ENCODE measurements around the gene TC2N.

The TC2N gene

DNA sequence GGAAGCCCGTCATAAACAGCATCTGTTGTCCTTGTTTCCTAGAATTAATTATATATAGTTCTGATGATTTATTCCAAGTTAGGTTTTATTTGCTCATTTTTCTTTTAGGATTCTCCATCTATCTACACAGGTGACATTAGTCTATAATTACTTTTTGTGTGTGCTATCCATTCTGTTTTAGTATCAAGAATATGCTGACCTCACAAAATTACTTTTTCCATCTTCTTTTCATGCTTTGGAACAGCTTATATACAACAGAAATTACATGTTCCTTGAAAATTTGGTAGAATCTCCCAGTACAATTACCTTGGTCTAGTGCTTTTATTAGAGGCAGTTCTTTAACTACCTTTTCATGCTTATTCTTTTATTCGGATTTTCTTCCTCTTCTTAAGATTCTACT, 81.1 kb downstream of the TC2N start (continued):
- TF ChIP-seq, protein P1, sequence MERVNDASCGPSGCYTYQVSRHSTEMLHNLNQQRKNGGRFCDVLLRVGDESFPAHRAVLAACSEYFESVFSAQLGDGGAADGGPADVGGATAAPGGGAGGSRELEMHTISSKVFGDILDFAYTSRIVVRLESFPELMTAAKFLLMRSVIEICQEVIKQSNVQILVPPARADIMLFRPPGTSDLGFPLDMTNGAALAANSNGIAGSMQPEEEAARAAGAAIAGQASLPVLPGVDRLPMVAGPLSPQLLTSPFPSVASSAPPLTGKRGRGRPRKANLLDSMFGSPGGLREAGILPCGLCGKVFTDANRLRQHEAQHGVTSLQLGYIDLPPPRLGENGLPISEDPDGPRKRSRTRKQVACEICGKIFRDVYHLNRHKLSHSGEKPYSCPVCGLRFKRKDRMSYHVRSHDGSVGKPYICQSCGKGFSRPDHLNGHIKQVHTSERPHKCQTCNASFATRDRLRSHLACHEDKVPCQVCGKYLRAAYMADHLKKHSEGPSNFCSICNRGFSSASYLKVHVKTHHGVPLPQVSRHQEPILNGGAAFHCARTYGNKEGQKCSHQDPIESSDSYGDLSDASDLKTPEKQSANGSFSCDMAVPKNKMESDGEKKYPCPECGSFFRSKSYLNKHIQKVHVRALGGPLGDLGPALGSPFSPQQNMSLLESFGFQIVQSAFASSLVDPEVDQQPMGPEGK (CRISPR knock-in tag; IDR thresholded peaks at IDR 0.05; ENCODE audit: borderline replicate concordance) = no peak
- TF ChIP-seq, protein P2, sequence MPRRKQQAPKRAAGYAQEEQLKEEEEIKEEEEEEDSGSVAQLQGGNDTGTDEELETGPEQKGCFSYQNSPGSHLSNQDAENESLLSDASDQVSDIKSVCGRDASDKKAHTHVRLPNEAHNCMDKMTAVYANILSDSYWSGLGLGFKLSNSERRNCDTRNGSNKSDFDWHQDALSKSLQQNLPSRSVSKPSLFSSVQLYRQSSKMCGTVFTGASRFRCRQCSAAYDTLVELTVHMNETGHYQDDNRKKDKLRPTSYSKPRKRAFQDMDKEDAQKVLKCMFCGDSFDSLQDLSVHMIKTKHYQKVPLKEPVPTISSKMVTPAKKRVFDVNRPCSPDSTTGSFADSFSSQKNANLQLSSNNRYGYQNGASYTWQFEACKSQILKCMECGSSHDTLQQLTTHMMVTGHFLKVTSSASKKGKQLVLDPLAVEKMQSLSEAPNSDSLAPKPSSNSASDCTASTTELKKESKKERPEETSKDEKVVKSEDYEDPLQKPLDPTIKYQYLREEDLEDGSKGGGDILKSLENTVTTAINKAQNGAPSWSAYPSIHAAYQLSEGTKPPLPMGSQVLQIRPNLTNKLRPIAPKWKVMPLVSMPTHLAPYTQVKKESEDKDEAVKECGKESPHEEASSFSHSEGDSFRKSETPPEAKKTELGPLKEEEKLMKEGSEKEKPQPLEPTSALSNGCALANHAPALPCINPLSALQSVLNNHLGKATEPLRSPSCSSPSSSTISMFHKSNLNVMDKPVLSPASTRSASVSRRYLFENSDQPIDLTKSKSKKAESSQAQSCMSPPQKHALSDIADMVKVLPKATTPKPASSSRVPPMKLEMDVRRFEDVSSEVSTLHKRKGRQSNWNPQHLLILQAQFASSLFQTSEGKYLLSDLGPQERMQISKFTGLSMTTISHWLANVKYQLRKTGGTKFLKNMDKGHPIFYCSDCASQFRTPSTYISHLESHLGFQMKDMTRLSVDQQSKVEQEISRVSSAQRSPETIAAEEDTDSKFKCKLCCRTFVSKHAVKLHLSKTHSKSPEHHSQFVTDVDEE (CRISPR knock-in tag; IDR thresholded peaks at IDR 0.05) = no peak

DNA sequence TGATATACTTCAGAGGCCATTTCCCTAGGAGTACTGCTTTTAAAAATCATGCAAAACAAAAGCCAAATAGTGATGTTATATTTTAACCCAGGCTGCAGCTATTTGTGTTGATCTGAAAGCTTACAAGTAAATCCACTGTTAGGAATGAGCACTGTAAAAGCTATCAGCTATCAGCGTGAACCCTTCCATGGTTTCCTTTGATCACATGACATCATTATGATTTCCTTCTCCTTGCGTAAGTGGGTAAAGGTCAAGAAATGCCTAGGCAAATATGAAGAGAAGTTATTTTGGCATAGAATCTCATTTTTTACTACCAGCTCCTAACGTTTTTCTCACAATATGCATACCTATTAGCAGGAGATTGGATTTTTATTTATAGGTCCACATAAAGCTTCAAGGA, 86.9 kb downstream of the TC2N start:
- ATAC-seq = no peak
- TF ChIP-seq ZNF70 (CRISPR knock-in tag; IDR thresholded peaks at IDR 0.05) (no peak), TCF4 (CRISPR knock-in tag; IDR thresholded peaks at IDR 0.05; ENCODE audit: borderline replicate concordance) (no peak), ZNF8 (CRISPR knock-in tag; IDR thresholded peaks at IDR 0.05) (no peak)
- TF ChIP-seq, protein P3, sequence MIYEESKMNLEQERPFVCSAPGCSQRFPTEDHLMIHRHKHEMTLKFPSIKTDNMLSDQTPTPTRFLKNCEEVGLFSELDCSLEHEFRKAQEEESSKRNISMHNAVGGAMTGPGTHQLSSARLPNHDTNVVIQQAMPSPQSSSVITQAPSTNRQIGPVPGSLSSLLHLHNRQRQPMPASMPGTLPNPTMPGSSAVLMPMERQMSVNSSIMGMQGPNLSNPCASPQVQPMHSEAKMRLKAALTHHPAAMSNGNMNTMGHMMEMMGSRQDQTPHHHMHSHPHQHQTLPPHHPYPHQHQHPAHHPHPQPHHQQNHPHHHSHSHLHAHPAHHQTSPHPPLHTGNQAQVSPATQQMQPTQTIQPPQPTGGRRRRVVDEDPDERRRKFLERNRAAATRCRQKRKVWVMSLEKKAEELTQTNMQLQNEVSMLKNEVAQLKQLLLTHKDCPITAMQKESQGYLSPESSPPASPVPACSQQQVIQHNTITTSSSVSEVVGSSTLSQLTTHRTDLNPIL (CRISPR knock-in tag; IDR thresholded peaks at IDR 0.05; ENCODE audit: low read depth) = no peak

DNA sequence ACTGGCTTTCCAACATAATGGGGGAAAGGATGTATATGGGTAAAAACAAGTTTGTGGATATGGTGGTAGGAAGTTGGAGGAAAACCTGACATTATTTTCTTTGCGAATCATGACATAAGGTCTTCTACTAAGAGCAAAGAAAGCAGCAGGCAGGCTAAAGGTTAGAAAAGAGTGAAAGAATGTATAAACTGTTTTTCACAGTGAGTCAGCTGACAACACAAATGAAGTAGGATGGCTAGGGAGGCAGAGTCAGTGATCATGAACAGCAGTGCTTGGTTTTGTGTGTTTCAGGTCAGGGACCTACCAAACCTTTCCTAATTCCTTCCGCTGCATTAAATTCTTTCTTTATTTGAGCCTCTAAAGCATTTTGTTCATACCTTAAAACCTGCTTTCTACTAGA, 89.1 kb downstream of the TC2N start:
- TF ChIP-seq ESRRG (CRISPR knock-in tag; IDR thresholded peaks at IDR 0.05) = no peak
- no peak for TF ChIP-seq ARNTL (CRISPR knock-in tag; IDR thresholded peaks at IDR 0.05; ENCODE audit: borderline replicate concordance, low read depth)
- no peak for TF ChIP-seq CSDC2 (CRISPR knock-in tag; IDR thresholded peaks at IDR 0.05)
- no peak for TF ChIP-seq ISL1 (CRISPR knock-in tag; IDR thresholded peaks at IDR 0.05)
- no peak for TF ChIP-seq GLIS3 (CRISPR knock-in tag; IDR thresholded peaks at IDR 0.05)
- ATAC-seq = no peak

DNA sequence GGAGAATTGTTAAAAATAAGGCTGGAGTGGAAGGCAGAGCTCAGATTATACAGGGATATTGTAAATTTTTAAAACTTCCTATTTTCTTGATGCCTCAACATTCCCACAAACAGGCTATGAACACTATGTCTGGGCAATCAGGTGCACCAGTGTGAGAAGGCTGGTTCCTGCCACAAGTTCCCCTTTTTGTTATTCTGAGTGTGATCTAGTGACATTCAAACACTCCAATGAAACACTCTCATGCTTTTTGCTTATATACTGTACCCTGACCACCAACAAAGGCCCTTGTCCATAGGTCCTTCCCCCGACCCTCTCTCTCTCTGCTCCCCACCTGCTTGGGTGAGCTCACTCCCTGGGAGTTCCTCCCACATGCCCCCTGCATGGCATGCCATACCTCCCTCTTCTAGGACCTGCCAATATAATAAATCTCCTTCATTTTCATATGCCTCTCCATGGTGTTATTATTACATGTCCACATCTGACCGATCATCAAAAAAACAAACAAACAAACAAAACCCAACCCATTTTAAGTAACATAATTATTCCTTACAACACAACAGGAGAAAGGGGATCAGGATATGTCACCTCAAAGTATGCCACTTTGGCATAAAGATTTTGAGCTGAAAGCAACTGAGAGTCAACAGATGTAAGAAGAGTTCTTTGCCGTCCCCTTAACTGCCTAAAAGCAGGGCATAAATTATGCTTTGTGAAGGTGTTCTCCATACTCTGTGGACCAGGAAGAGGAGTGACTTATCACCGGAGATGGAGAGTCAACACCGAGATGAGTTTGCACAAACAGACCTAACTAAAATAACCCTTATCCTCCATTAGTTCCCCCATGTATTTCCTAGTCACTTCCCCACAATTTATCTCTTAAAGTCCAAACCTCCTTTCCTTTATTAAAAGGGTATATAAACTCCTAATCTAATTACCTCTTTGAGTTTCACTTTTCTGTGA, 92.9 kb downstream of the TC2N start:
- no peak for ATAC-seq
- TF ChIP-seq ZC3H10 (CRISPR knock-in tag; IDR thresholded peaks at IDR 0.05) (no peak), ZFP30 (CRISPR knock-in tag; IDR thresholded peaks at IDR 0.05) (no peak), CSDC2 (CRISPR knock-in tag; IDR thresholded peaks at IDR 0.05) (no peak), ESRRG (CRISPR knock-in tag; IDR thresholded peaks at IDR 0.05) (no peak), TCF4 (CRISPR knock-in tag; IDR thresholded peaks at IDR 0.05; ENCODE audit: borderline replicate concordance) (no peak), OSR1 (CRISPR knock-in tag; IDR thresholded peaks at IDR 0.05) (no peak), ZNF8 (CRISPR knock-in tag; IDR thresholded peaks at IDR 0.05) (no peak), RARB (CRISPR knock-in tag; IDR thresholded peaks at IDR 0.05) (no peak), ISL1 (CRISPR knock-in tag; IDR thresholded peaks at IDR 0.05) (no peak), ZNF565 (CRISPR knock-in tag; conservative IDR thresholded peaks at IDR 0.05; ENCODE audit: low read depth) (no peak), BACH2 (CRISPR knock-in tag; IDR thresholded peaks at IDR 0.05; ENCODE audit: borderline replicate concordance) (no peak), TOX (CRISPR knock-in tag; IDR thresholded peaks at IDR 0.05; ENCODE audit: borderline replicate concordance) (no peak), PPARA (CRISPR knock-in tag; IDR thresholded peaks at IDR 0.05; ENCODE audit: borderline replicate concordance) (no peak)
- TF ChIP-seq, protein P4, sequence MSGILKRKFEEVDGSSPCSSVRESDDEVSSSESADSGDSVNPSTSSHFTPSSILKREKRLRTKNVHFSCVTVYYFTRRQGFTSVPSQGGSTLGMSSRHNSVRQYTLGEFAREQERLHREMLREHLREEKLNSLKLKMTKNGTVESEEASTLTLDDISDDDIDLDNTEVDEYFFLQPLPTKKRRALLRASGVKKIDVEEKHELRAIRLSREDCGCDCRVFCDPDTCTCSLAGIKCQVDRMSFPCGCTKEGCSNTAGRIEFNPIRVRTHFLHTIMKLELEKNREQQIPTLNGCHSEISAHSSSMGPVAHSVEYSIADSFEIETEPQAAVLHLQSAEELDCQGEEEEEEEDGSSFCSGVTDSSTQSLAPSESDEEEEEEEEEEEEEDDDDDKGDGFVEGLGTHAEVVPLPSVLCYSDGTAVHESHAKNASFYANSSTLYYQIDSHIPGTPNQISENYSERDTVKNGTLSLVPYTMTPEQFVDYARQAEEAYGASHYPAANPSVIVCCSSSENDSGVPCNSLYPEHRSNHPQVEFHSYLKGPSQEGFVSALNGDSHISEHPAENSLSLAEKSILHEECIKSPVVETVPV (CRISPR knock-in tag; IDR thresholded peaks at IDR 0.05) = no peak
- TF ChIP-seq, protein P5, sequence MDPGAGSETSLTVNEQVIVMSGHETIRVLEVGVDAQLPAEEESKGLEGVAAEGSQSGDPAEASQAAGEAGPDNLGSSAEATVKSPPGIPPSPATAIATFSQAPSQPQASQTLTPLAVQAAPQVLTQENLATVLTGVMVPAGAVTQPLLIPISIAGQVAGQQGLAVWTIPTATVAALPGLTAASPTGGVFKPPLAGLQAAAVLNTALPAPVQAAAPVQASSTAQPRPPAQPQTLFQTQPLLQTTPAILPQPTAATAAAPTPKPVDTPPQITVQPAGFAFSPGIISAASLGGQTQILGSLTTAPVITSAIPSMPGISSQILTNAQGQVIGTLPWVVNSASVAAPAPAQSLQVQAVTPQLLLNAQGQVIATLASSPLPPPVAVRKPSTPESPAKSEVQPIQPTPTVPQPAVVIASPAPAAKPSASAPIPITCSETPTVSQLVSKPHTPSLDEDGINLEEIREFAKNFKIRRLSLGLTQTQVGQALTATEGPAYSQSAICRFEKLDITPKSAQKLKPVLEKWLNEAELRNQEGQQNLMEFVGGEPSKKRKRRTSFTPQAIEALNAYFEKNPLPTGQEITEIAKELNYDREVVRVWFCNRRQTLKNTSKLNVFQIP (CRISPR knock-in tag; IDR thresholded peaks at IDR 0.05; ENCODE audit: borderline replicate concordance, low read depth) = no peak
- TF ChIP-seq, protein P2 (CRISPR knock-in tag; IDR thresholded peaks at IDR 0.05) = no peak
- TF ChIP-seq, protein P3 (CRISPR knock-in tag; IDR thresholded peaks at IDR 0.05; ENCODE audit: low read depth) = no peak

Measured in SK-N-SH treated with all-trans-retinoic acid at 6 μM for 48 hours (cell line).